ENCODE measurements around the gene TEKT2.
A peak's percentile ranks its signal among the peaks of the same experiment; 100 is the strongest.

The TEKT2 gene

DNA sequence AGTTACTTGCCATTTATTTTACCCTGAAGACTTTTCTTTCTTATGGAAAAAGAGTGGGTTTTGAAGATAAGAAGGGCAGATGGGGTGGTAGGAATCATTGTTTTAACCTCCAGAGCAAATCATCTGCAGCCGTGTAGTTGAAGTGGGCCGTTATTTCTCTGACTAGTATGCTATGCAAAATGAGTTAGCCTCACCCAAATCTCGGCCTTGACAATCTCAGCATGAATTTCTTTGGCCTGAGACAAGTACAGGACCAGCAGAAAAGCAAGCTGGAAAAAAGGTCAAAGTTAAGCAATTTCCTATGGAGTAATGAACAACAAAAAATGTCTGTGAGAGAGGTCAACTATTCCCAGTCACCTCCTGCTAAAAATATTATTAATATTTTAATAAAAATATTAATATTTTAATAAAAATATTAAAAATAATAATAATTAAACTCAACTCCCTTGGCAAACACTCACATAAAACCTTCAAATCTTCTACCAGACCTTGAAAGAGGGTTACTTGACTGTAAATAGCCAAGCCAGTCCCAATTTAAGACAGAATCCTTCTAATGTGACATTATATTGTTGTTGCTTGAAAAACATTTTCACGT is 6.8 kb upstream of the TEKT2 start:
- Histone ChIP-seq H3K9ac (ENCODE audit: low read length) (no peak overlapping the region), H3K9me3 (ENCODE audit: control insufficient read depth, insufficient read depth, low read depth, low read length) (no peaks in the 10 kb centered on the region), H3K36me3 (ENCODE audit: control insufficient read depth, insufficient read depth, low read length) (no peaks in the 10 kb centered on the region), H3K4me3 (ENCODE audit: low read depth, low read length) (no peak overlapping the region), H3K4me1 (ENCODE audit: control insufficient read depth, insufficient read depth, low read length) (no peaks in the 10 kb centered on the region), H3K27ac (ENCODE audit: low read depth, low read length) (no peak overlapping the region), H3K27me3 (ENCODE audit: control insufficient read depth, insufficient read depth, low read length) (no peaks in the 10 kb centered on the region)

DNA sequence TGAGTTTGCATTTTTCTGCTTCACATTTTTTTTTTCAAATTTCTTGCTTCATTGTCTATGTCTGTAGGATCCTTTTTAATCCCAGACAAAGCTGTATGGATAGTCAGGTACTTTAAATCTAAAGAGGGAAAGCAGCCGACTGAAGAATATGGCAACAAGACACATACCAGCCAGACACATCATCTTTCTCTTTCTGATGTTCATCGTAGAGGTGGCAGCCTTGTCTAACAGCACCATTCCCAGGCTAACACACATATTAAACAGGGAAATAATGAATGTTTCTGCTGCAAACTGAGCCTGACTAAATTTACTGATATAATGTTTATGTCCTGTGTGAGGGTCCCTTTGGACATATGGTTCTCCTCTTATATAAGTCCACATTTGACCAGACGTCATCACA is 3.7 kb upstream of the TEKT2 start:
- Histone ChIP-seq H3K9me3 (ENCODE audit: control insufficient read depth, insufficient read depth, low read depth, low read length) (no peaks in the 10 kb centered on the region), H3K4me3 (ENCODE audit: low read depth, low read length) (no peak overlapping the region)

GRCh38 chr1:36080801-36081200 is 3.1 kb upstream of the TEKT2 start:
- Histone ChIP-seq H3K27ac (ENCODE audit: low read depth, low read length) (no peak overlapping the region), H3K36me3 (ENCODE audit: control insufficient read depth, insufficient read depth, low read length) (no peaks in the 10 kb centered on the region), H3K4me1 (ENCODE audit: control insufficient read depth, insufficient read depth, low read length) (peaks cover 7% of the 10 kb centered on the region), H3K9ac (ENCODE audit: low read length) (no peak overlapping the region), H3K9me3 (ENCODE audit: control insufficient read depth, insufficient read depth, low read depth, low read length) (no peaks in the 10 kb centered on the region), H3K4me3 (ENCODE audit: low read depth, low read length) (no peak overlapping the region), H3K27me3 (ENCODE audit: control insufficient read depth, insufficient read depth, low read length) (peaks cover 10% of the 10 kb centered on the region; the same call in 1 of the 2 replicates)

More for the DNA sequence above, 3.7 kb upstream of the TEKT2 start:
- Histone ChIP-seq H3K27me3 (ENCODE audit: control insufficient read depth, insufficient read depth, low read length) (peaks cover 10% of the 10 kb centered on the region; the same call in 1 of the 2 replicates), H3K4me1 (ENCODE audit: control insufficient read depth, insufficient read depth, low read length) (peaks cover 7% of the 10 kb centered on the region), H3K27ac (ENCODE audit: low read depth, low read length) (no peak overlapping the region), H3K9ac (ENCODE audit: low read length) (no peak overlapping the region), H3K36me3 (ENCODE audit: control insufficient read depth, insufficient read depth, low read length) (no peaks in the 10 kb centered on the region)

DNA sequence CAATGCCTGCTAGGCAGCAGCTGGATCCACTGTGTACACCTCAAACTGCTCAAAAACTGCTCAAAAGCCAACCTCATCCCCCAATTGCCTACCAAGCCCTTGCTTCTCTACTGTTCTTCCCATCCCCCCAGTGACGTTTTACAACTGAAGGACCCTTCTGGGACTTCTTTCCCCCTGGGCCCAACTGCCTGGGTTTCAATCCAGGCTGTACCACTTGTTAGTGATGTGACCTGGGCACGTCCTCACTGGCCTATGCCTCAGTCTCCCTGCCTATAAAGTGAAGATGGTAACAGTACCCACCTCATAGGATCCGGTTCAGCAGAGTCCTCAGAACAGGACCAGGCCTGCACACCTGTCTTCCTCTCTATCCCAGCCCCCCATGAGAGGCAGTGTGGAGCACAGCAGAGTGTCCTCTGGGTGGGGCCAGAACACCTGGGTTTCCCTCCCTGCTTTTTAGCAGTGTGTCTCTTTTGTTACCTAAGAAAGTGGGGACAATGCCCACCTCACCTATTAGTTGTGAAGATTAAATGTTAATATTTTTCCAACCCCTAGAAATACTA is 1.9 kb upstream of the TEKT2 start:
- Histone ChIP-seq H3K9ac (ENCODE audit: low read length) (no peak overlapping the region), H3K27me3 (ENCODE audit: control insufficient read depth, insufficient read depth, low read length) (peaks cover 10% of the 10 kb centered on the region; the same call in 1 of the 2 replicates), H3K27ac (ENCODE audit: low read depth, low read length) (no peak overlapping the region), H3K4me3 (ENCODE audit: low read depth, low read length) (no peak overlapping the region), H3K36me3 (ENCODE audit: control insufficient read depth, insufficient read depth, low read length) (no peaks in the 10 kb centered on the region), H3K9me3 (ENCODE audit: control insufficient read depth, insufficient read depth, low read depth, low read length) (no peaks in the 10 kb centered on the region), H3K4me1 (ENCODE audit: control insufficient read depth, insufficient read depth, low read length) (peaks cover 7% of the 10 kb centered on the region)

DNA sequence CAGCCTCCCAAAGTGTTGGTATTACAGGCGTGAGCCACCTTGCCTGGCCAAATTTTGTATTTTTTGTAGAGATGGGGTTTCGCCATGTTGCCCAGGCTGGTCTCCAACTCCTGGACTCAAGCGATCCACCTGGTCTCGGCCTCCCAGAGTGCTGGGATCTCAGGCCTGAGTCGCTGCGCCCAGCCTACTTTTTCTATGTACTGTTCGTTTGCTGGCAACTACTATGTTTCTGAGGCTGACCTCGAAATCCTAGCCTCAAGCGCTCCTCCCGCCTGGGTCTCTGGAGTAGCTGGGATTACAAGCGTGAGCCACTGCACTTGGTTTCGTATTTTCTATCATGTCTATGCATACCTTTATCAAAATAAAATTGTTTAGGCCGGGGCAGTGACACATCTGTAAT is 675 bp upstream of the TEKT2 start:
- H3K9ac ChIP-seq (ENCODE audit: low read length), result no peak overlapping the region
- peaks cover 10% of the 10 kb centered on the region; the same call in 1 of the 2 replicates for H3K27me3 ChIP-seq (ENCODE audit: control insufficient read depth, insufficient read depth, low read length)
- H3K27ac ChIP-seq (ENCODE audit: low read depth, low read length), result no peak overlapping the region
- no peak overlapping the region for H3K4me3 ChIP-seq (ENCODE audit: low read depth, low read length)
- H3K36me3 ChIP-seq (ENCODE audit: control insufficient read depth, insufficient read depth, low read length), result no peaks in the 10 kb centered on the region
- peaks cover 7% of the 10 kb centered on the region for H3K4me1 ChIP-seq (ENCODE audit: control insufficient read depth, insufficient read depth, low read length)
- no peaks in the 10 kb centered on the region for H3K9me3 ChIP-seq (ENCODE audit: control insufficient read depth, insufficient read depth, low read depth, low read length)

GRCh38 chr1:36084497-36085115 is 712 bp downstream of the TEKT2 start:
- H3K4me3 ChIP-seq (ENCODE audit: low read depth, low read length), result peak overlapping the region; percentile 67

DNA sequence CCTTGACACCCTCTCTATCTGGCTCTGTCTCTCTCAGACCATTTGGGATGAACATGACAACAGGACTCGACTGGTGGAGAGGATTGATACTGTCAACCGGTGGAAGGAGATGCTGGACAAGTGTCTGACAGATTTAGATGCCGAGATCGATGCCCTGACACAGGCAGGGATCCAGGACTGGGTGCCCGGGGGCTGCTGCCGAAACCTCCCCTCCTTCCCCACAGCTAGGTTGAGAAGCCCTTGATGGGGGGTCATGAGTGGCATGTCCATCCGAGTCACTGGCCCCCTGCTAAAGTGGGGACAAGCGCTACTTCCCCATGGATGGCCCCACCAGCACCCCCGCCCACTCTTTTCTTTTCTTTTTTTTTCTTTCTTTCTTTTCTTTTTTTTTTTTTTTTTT is 1.2 kb downstream of the TEKT2 start:
- no peak overlapping the region for H3K4me3 ChIP-seq (ENCODE audit: low read depth, low read length)
- H3K9ac ChIP-seq (ENCODE audit: low read length), result no peak overlapping the region
- H3K9me3 ChIP-seq (ENCODE audit: control insufficient read depth, insufficient read depth, low read depth, low read length), result no peaks in the 10 kb centered on the region
- peaks cover 7% of the 10 kb centered on the region for H3K4me1 ChIP-seq (ENCODE audit: control insufficient read depth, insufficient read depth, low read length)
- peaks cover 10% of the 10 kb centered on the region; the same call in 1 of the 2 replicates for H3K27me3 ChIP-seq (ENCODE audit: control insufficient read depth, insufficient read depth, low read length)
- no peaks in the 10 kb centered on the region for H3K36me3 ChIP-seq (ENCODE audit: control insufficient read depth, insufficient read depth, low read length)
- H3K27ac ChIP-seq (ENCODE audit: low read depth, low read length), result no peak overlapping the region

More at GRCh38 chr1:36084497-36085115, 712 bp downstream of the TEKT2 start:
- Histone ChIP-seq H3K27ac (ENCODE audit: low read depth, low read length) (no peak overlapping the region), H3K27me3 (ENCODE audit: control insufficient read depth, insufficient read depth, low read length) (peaks cover 10% of the 10 kb centered on the region; the same call in 1 of the 2 replicates), H3K36me3 (ENCODE audit: control insufficient read depth, insufficient read depth, low read length) (no peaks in the 10 kb centered on the region), H3K9me3 (ENCODE audit: control insufficient read depth, insufficient read depth, low read depth, low read length) (no peaks in the 10 kb centered on the region), H3K4me1 (ENCODE audit: control insufficient read depth, insufficient read depth, low read length) (peaks cover 7% of the 10 kb centered on the region), H3K9ac (ENCODE audit: low read length) (peak overlapping the region; percentile 60)

DNA sequence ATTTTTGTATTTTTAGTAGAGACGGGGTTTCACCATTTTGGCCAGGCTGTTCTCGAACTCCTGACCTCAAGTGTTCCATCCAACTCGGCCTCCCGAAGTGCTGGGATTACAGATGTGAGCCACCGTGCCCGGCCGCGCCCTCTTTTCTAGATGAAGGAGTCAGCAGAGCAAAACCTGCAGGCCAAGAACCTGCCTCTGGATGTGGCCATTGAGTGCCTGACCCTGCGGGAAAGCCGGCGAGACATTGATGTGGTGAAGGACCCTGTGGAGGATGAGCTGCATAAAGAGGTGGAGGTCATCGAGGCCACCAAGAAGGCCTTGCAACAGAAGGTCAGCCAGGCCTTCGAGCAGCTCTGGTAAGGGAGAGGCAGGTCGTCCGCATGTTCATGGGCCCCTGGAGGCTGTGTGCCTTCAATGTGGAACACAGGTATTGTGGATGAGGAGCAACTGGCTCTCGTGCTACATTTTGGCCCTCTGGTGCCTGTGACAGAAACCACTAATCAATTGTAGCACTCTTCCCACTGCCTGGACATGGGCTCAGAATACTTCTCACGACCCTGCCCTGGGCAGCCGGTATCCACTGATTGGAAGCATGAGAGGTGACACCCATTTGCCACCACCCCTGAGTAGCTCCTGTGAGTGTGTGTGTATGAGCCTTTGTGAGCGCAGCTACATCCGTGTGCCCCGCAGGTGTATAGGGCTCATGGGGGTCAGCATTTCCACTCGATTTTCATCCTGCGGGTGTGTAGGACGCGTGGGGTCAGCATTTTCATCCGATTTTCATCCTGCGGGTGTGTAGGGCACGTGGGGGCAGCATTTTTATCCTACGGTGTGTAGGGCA is 2.0 kb downstream of the TEKT2 start:
- Histone ChIP-seq H3K27me3 (ENCODE audit: control insufficient read depth, insufficient read depth, low read length) (peaks cover 10% of the 10 kb centered on the region; the same call in 1 of the 2 replicates), H3K27ac (ENCODE audit: low read depth, low read length) (no peak overlapping the region), H3K4me3 (ENCODE audit: low read depth, low read length) (no peak overlapping the region), H3K9me3 (ENCODE audit: control insufficient read depth, insufficient read depth, low read depth, low read length) (no peaks in the 10 kb centered on the region), H3K9ac (ENCODE audit: low read length) (no peak overlapping the region), H3K36me3 (ENCODE audit: control insufficient read depth, insufficient read depth, low read length) (0 out of 2 replicates have a peak, but pooled peaks cover under 1% of the 10 kb centered on the region), H3K4me1 (ENCODE audit: control insufficient read depth, insufficient read depth, low read length) (peaks cover 7% of the 10 kb centered on the region)

- no peaks in the 10 kb centered on the region for H3K9me3 ChIP-seq (ENCODE audit: control insufficient read depth, insufficient read depth, low read depth, low read length)
- H3K27ac ChIP-seq (ENCODE audit: low read depth, low read length), result no peak overlapping the region
- H3K9ac ChIP-seq (ENCODE audit: low read length), result no peak overlapping the region
- H3K36me3 ChIP-seq (ENCODE audit: control insufficient read depth, insufficient read depth, low read length), result peaks cover 8% of the 10 kb centered on the region
- no peak overlapping the region for H3K4me3 ChIP-seq (ENCODE audit: low read depth, low read length)
- peaks cover 10% of the 10 kb centered on the region; the same call in 1 of the 2 replicates for H3K27me3 ChIP-seq (ENCODE audit: control insufficient read depth, insufficient read depth, low read length)
- H3K4me1 ChIP-seq (ENCODE audit: control insufficient read depth, insufficient read depth, low read length), result peaks cover 7% of the 10 kb centered on the region
Measured at GRCh38 chr1:36086529-36087232, 2.8 kb downstream of the TEKT2 start.

GRCh38 chr1:36087233-36088123 is 3.6 kb downstream of the TEKT2 start:
- Histone ChIP-seq H3K9me3 (ENCODE audit: control insufficient read depth, insufficient read depth, low read depth, low read length) (no peaks in the 10 kb centered on the region), H3K27me3 (ENCODE audit: control insufficient read depth, insufficient read depth, low read length) (peaks cover 10% of the 10 kb centered on the region; the same call in 1 of the 2 replicates), H3K9ac (ENCODE audit: low read length) (no peak overlapping the region), H3K27ac (ENCODE audit: low read depth, low read length) (no peak overlapping the region), H3K4me1 (ENCODE audit: control insufficient read depth, insufficient read depth, low read length) (peaks cover 7% of the 10 kb centered on the region), H3K4me3 (ENCODE audit: low read depth, low read length) (no peak overlapping the region), H3K36me3 (ENCODE audit: control insufficient read depth, insufficient read depth, low read length) (peaks cover 16% of the 10 kb centered on the region)
